Eye (tissue), 1 donor: ENCODE data around the gene MAP3K7.
"Not testable (repeated sequence)": the region's sequence is repeated elsewhere in the genome, so short reads cannot be mapped to it uniquely, and the experiment has no call there.

Source experiments
- DNase-seq: peaks from one replicate; pipeline ENCODE4 v3.0.0-alpha.2; 2015

Gene MAP3K7

DNA sequence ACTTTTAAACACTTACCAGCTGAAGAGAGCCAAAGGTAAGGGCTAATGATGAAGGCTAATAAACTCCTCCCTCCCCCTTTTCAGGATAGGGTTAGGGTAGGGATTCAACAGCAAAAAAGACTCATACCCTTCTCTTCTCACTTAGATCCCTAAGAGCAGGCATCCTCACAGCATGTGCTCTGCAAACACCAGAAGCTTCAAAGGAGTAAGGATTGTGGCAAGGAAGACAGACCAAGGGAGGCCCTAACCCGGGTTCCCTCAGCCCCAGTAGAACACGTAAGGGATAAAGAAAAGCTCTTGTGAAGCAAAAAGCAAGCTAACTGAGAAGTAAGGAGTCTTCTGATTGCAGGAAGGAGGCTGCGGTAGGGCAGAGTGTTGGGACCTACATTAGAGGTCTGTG lies 11.6 kb downstream of the MAP3K7 start:
- no peak for DNase-seq

DNA sequence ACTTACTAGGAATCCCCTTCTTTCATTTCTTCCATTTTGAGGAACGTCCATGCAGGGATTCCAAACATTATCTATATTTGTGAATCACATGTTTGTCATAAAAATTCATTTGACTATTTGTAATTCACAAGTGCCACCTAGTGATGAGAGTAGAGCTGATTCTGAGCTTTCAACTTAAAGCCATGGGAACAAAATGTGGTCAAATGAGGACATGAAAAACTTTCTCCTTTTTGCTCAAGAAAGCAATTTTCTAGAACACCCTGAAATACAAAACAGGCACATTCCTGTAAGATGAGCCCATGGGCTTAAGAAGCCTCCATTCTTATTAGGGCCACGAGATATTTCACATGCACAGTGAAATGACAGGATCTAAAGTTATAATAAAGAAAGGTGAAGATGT lies 12.3 kb downstream of the MAP3K7 start:
- no peak for DNase-seq

DNA sequence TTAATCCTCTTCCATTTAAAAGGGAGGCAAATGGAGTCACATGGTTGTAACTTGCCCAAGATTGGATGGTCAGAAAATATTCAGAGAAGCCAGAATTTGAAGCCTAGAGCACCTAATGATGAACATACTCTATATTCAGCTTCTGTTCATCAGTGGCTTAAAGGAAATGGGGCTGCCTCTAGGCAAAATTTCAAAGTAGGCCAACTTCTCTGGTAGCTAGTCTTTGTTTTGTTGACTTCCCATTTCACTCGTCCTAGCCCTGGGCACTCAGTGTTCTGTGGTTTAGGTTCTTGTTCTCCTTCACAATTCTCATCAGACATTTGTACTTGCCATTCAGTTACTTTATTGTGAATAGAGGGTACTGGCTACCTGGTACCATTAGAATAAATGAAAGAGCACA lies 13.2 kb downstream of the MAP3K7 start:
- DNase-seq, result no peak

DNA sequence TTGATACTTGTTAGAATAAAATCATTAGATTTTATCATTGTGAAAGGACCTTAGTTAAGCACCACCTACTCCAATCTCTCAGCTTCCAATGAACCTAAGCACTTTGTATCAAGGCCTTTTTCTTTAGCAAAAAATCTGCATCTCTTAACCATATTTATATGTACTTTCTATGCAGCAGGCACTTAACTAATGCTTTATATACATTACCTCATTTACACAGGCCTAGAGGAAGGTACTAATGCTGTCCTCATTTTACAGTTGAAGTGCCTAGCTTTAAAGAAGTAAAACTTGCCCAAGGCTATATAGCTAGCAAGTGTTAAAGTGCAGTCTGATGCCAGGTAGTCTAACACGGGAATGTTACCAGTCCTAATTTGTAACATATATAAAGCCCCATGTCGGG lies 14.0 kb downstream of the MAP3K7 start:
- no peak for DNase-seq

DNA sequence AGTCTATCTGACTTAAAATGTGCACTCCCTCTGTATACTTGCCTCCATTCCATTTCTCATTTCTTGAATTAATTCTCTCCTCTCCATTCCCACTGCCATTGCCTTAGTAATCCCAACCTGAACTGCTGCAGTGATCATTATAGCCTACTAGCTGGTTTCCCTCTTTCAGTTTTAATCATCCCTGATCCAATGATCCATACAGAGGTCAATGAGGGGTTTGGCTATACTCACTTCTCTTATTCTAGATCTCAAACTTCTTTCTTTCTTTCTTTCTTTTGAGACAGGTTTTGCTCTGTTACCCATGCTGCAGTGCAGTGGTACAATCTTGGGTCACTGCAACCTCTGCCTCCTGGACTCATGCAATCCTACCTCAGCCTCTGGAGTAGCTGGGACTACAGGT lies 17.6 kb downstream of the MAP3K7 start:
- DNase-seq, result no peak

DNA sequence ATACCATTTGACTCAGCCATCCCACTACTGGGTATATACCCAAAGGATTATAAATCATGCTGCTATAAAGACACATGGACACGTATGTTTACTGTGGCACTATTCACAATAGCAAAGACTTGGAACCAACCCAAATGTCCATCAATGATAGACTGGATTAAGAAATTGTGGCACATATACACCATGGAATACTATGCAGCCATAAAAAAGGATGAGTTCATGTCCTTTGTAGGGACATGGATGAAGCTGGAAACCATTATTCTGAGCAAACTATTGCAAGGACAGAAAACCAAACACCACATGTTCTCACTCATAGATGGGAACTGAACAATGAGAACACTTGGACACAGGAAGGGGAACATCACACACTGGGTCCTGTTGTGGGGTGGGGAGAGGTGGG lies 19.2 kb downstream of the MAP3K7 start:
- DNase-seq, result not testable (repeated sequence)

DNA sequence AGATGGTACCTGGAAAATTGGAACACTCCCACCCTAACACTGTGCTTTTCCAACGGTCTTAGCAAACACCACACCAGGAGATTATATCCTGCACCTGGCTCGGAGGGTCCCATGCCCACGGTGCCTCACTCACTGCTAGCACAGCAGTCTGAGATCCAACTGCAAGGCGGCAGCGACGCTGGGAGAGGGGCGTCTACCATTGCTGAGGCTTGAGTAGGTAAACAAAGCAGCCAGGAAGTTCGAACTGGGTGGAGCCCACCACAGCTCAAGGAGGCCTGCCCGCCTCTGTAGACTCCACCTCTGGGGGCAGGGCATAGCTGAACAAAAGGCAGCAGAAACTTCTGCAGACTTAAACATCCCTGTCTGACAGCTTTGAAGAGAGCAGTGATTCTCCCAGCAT lies 24.5 kb downstream of the MAP3K7 start:
- not testable (repeated sequence) for DNase-seq

DNA sequence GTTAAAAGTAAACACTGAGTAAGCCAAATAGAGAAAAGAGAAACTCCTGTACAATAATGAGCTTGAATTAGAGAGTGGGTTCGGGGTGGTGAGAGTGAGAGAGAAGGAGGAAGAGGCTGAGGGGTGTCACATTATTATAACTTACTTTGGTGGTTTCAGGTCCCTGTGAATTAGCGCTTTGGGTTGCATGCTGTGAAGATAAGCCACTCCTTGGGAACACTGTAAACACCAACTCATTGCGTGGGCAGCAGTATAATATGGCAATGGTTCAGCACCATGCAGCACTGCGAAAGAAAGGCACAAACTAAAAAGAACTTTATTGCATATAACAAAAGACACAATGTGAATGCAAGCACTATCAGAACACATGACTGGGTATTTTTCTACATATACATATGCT lies 26.9 kb downstream of the MAP3K7 start:
- no peak for DNase-seq

DNA sequence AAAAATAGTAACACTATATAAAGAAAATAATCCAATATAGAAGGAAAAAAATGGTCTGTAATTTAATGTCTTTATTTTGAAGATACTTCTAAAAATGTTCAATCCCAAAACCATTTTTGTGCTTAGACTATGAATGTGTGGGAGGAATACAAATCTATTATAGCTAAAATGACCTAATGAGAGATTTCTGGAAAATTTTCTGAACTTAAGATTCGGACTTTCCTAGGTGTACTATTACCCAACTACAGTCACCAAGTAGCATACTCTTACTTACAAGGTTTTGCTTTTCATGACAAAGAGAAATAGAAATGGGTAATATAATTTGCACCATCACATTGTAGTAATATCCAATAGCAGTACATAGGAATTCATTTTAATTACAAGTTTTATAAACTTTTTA lies 29.9 kb downstream of the MAP3K7 start:
- no peak for DNase-seq

DNA sequence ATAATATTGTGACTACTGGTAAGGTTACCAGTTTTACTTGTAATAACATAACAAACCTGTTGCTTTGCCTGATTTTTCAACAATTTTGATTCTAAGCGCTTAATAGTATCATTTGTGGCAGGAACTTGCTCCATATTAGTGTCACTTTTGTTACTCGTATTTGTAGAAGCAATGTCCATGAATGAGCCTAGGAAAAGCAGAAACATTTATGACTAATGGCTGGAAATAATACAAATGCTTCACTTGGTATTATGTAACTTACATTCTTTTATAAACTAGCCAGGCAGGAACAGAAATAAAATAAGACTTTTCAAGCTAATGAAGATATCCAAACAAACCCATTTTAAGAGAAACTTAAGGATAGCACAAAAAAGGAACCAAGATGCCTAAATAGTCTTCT lies 38.9 kb downstream of the MAP3K7 start:
- DNase-seq, result no peak

DNA sequence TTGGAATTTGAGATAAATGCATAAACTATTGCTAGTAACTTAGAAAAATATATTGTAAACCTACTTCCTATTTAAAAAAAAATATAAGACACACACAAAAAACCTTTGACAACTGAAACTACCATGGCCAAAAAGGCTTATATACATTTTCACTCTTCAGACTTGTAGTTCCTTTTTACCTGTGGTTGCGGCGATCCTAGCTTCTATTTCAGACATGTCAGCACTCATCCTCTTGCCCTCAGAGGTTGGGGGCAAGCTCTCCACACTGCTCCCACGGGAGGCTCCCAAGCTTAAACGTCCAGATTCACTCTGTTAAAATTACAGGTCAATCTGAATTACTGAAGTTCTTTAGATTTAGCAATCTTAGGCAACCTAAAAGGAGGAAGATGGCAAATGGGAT lies 39.8 kb downstream of the MAP3K7 start:
- no peak for DNase-seq

DNA sequence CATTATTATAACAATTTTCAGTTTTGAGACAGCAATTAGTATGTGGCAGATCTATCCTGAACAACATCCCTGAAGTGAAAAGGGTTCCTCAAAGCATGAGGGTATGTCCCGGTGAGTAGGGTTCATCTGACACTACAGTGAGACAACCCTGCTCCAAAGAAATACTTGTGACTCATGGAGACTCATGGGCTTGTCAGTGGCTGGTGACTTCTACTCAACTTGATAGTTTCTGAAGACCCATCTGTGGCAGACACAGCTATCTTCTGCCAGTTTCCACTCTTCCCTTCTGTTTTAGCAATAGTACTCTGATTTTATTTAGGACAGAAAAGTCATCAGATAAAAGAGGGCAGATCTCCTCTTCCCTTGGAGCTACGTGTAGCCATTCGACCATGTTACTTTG lies 41.4 kb downstream of the MAP3K7 start:
- DNase-seq, result no peak

DNA sequence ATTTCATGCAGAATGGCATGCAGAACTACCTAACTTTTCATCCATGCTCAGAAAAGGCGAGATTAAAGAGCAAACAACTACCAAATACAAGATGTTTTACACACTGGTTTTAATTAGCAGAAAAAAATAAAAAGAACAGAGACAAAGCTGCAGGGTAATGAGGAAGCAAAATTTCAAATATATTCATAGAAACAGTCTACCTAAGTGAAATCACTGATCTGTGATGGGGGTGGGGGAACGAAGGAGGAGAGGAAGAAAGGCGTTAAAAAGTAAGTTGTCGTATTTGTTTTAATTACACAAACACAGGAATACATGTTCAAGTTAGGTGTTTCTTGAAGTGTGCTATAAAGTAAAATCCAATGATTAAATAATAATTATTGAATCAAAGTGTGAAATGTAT lies 42.1 kb downstream of the MAP3K7 start:
- DNase-seq, result no peak

DNA sequence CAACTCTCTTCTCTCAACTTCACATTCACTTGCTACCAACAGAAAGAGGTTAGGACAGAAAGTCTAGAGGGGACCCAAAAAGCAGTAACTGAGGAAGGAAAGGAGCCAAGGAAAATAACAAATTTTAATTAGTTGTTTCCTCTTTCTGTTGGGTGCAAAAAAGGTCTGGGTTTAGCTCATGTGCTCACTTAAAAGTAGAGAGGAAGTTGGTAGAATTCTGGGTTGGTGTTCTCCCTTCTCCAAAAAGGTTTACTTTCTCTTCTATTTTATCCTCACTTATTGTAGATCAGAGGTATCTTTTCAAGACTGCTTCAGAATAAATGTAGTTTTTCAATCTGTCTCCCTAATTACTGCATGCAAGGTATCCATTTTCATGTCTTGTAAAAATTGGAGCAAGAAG lies 42.8 kb downstream of the MAP3K7 start:
- DNase-seq, result no peak

DNA sequence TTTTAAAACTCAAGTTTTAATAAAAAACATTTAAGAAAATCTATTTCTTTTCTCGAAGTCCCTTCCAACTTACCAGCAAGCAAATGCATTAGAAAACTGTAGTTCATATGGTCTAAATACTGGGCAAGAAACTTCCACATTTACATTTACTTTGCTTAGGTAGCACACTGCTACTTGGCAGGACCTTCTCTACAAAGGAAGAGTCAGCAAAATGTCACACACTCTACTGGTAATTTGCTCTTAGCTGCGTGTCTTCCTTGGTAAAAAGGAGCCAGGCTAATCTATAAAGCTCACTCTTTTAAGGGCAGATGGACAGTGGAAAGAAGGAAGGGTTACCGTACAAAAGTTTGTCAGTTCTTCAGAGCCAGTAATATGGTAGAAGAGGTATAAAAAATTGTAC lies 45.7 kb downstream of the MAP3K7 start:
- DNase-seq, result no peak

DNA sequence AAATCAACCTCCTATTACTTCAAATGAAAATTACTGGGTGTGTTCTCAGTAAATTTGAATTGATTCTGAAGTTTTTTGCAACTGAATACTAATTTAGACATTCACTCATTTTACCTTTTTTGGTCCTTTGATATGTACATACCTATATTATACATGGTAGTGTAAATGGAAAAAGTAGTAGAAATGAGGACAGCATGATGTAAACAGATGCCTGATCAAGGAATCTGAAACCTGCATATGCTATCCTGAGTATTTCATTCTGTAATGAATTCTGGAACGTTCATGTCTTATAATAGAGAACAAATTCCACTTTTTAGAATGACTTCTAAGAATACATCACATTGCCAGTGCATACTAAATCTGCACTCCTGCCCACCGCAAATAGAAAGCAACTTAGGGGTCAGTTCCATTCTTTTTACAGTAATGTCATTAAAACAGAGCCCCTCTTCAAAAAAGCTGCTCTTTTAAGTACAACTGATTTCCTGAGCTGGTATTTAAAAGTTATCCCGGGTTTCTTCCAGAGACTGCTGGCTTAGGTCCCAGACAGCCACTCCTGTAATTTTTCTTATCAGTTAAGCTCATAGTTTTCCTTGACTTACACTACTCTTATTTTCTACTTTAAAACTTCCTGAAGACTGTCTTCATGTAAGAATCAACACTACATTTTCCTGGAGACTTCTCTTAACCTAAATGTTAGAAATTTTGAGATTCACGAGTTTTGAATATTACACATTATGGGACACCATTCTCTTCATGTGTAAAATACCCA lies 48.4 kb downstream of the MAP3K7 start:
- no peak for DNase-seq

DNA sequence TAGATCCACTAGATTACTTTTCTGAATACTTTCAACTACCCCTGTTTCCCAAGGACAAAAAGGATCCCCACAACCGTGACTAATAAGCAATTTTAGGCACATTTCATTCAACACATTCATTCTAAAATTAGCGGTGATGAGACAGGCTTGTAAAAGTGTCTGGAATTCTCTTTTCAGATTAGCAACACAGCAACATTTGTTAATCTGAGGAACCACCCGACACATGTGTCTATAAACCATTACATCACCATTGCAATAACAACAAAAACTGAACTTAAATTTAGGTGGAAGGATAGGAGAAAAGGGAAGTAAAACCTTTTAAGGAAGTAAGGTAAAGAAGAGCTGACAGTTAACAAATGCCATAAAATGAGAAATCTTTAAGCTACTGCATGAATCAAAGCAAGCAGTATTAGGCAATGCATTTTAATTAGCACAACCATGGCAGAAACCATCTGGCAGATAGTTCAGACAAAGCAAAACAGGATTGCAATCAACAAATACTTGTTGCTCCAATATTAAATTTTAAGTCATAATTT lies 49.1 kb downstream of the MAP3K7 start:
- DNase-seq, result peak; percentile 32

DNA sequence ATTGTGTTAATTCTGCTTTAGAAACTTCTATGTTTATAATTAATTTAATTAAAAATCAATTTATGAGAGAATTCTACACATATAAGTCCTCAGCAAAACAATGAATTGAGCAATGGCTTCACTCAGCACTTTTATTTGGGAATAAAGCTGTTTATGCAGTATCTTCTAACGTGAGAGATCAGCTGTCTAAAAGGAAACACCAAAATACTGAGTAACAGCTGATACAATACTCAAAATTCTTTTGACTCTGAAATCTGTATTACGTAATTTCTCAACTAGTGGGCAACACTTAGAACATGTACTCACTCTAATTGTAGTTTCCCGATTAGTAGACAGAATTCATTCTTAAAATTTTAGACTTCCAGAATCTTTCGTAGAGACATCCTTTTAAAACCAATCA lies 49.8 kb downstream of the MAP3K7 start:
- no peak for DNase-seq

DNA sequence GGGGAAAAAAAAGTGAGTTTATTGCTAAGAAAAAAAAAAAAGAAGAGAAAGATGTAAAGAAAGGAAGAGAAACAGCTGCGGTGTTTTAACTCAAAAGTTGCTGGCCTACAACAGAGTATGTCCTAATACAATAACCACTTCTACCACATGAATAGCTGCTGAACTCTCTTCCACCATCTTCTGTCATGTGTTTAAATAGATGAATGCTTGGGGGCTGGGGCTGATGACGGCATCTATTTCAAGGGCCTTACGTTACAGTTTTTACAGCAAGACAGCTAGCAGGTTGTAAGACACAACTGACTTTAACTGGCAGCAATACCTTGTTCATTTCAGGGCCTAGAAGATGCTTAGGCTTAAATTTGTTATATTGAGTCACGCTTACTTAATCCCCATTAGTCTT lies 50.4 kb downstream of the MAP3K7 start:
- DNase-seq, result no peak

DNA sequence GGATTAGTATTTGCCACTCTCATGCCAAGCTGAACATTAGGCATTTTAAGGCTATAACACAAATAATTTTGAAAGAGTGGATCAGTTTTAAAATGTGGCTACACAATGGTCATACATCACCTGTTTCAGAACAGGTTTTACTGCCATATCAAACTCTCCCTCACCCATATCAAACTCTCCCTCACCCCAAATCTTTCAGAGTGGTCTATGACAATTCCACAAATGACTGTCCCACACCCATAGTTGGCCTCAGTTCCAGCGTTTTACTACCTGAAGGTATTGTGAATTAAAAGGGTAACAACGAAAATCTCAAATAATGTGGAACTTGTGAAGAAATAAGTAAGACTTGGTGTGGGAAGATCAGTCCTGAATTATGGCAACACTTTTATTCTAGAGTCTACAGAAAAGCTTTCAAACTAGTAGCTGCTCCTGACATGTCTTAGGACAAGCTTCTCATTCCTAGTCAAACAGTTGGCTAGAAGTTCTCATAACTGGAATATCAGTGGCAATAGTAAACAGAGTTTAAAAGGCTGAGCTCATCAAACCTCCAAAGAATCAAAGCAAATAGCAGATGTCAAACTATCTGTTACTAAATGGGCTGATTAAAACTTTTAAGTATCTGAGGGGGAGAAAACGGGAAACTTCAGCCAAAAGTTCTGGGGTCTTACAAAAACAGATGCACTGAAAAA lies 52.4 kb downstream of the MAP3K7 start:
- DNase-seq, result no peak

DNA sequence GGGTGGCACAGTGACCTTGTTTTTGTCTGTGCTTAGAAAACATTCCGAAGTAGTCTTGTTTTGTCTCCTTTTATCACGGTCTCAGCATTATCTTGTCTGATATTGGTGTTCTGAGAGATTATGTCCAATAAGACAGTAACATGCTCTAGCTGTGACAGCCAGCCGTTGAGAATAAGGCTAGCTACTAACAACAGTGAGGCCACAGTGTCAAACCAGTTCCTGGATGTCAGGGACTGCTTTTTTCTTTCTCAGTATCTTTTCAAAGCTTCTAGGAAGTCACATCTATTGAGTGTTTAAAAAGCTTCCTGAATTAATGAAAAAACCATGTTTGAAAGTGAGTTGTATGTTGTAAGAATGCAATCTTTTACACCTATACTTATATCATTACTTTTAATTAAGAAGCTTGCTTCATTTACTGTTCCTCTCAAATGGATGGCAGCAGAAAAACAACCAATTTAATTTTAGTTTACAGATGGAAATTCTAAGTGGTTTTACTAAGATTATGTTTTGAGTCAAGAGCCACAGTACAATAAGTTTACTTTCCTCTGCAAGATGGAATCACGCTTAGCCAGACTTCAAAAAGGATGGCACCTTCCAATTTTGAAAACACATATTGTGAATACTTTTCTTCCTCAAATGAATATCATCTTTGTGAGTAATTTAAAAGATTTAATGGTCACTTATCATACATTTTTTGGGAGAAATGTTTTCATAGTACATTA lies 53.1 kb downstream of the MAP3K7 start:
- no peak for DNase-seq

DNA sequence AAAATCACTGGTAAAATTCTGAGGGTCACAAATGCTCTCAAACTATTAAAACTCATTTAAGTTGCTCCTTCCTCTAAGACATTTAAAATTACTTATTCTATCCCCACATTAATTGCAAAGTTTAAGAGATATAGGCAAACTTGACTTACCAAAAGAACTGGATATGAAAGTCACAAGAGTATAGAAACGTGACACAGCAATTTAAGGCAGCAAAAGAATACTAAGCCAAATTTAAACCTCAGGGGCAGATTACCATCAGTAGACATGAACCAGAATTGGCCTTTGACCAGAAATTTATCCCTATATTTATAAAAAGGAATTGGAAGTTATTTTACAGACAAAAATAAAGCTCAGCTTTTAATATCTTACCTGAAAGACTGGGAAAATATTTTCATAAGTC lies 56.0 kb downstream of the MAP3K7 start:
- DNase-seq, result no peak

DNA sequence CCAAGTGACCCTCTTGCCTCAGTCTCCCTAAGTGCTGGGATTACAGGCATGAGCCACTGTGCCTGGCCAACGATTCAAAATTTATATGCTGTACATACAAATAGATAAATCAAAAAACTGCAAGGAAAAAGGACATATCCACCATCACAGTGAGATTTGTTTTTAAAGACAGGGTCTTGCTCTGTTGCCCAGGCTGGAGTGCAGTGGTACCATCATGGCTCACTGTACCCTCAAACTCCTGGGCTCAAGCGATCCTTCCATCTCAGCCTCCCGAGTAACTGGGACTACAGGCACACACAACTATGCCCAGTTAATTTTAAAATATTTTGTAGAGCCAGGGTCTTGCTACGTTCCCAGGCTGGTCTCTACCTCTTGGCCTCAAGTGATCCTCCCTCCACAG lies 61.5 kb downstream of the MAP3K7 start:
- no peak for DNase-seq

DNA sequence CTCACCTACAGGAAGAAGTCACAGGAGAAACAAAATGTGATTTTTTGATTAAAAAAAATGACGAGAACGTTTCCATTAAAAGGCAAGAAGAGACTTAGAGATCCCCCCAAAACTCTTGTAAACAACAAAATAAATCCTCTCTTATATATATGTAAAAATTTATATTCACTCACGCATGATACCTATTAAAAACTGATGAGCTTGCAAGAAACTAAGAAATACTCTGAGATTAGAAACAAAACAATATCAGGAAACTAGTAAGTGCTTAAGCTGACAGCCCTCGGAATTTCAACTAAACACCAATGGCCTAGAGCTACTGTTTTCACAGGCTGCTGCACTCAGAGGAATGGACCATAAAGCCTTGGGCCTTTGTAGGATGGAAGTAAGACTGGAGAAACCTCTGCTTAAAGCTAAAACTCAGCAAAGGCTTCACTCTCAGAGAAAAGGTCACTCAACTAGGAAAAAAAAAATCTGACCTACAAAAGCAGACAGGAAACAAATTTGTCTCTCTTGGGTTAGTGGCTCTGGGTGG lies 63.0 kb downstream of the MAP3K7 start:
- DNase-seq, result no peak
